K562 (cell line): ENCODE results near the gene PRIM1. TPM values are rescaled to one million over a fixed set of nuclear protein-coding genes. Genes with fewer than 3 reads are reported as not detected.
A peak's percentile ranks its signal among the peaks of the same experiment; 100 is the strongest.

ENCODE experiments used
- ARID1B ChIP-seq: fragments of 450-650 bp; IDR thresholded peaks from 2 replicates; pipeline ENCODE4 v1.6.1; 2016; ENCODE audit warnings: antibody characterized with exemption, mild to moderate bottlenecking, inconsistent platforms
- C11orf30 ChIP-seq: fragments of 450-650 bp; IDR thresholded peaks from 2 replicates; pipeline ENCODE4 v1.6.1; 2016; ENCODE audit warnings: low read depth, mild to moderate bottlenecking
- CAMTA2 ChIP-seq: fragments of 250-450 bp; sonication (Bioruptor Pico); conservative IDR thresholded peaks from 2 replicates; pipeline ENCODE4 v1.5.1; 2022
- CCNT2 ChIP-seq: IDR thresholded peaks from 2 replicates; pipeline ENCODE4 v1.6.1; 2011; ENCODE audit warnings: borderline replicate concordance, low read depth, mild to moderate bottlenecking, moderate library complexity, mixed read lengths, low read length; ENCODE audit not compliant: insufficient read length; ENCODE audit errors: extremely low read depth
- CHD2 ChIP-seq: IDR thresholded peaks from 2 replicates; pipeline ENCODE4 v1.6.1; 2011; ENCODE audit warnings: low read depth, low read length
- CTCF ChIP-seq, 3 experiments: IDR thresholded peaks in 2 of 3; conservative IDR thresholded peaks in 1 of 3; 2 replicates each; pipeline ENCODE4 v1.5.1; 2011 to 2012; ENCODE audit warnings: low read length in 3 of 3, mild to moderate bottlenecking in 3 of 3, control low read depth in 2 of 3, improper control_type of control experiment in 1 of 3, inconsistent platforms in 1 of 3, low read depth in 1 of 3, mixed read lengths in 1 of 3, moderate library complexity in 1 of 3; ENCODE audit not compliant: insufficient read depth in 2 of 3
- DIDO1 ChIP-seq: fragments of 450-650 bp; IDR thresholded peaks from 2 replicates; pipeline ENCODE4 v1.6.1; 2016; ENCODE audit warnings: low read depth, missing biosample characterization, missing genetic modification characterization
- ELF2 ChIP-seq: fragments of 250-450 bp; sonication (Bioruptor Pico); IDR thresholded peaks from 2 replicates; pipeline ENCODE4 v1.5.0; 2021; ENCODE audit warnings: mild to moderate bottlenecking
- HNRNPLL ChIP-seq: fragments of 200-400 bp; formaldehyde crosslinking; IDR thresholded peaks from 2 replicates; pipeline ENCODE4 v1.6.1; 2017; ENCODE audit warnings: low read length, low read depth, mild to moderate bottlenecking; ENCODE audit not compliant: poor library complexity, severe bottlenecking
- MITF ChIP-seq: IDR thresholded peaks from 2 replicates; pipeline ENCODE4 v1.6.1; 2014; ENCODE audit warnings: antibody characterized with exemption
- MLX ChIP-seq, 2 experiments: fragments of 450-650 bp in 1 of 2; sonication (generic) in 1 of 2; formaldehyde crosslinking; conservative IDR thresholded peaks; 2 replicates each; pipeline versions ENCODE4 v1.4.0 to v1.8.1; 2020 to 2022; ENCODE audit warnings: mild to moderate bottlenecking in 1 of 2, missing genetic modification reagents in 1 of 2
- NRF1 ChIP-seq, 2 experiments: fragments of 450-650 bp; IDR thresholded peaks in 1 of 2; conservative IDR thresholded peaks in 1 of 2; 2 replicates each; pipeline ENCODE4 v1.6.1; 2014; ENCODE audit warnings: mild to moderate bottlenecking in 2 of 2
- RAD21 ChIP-seq, 2 experiments: fragments of 250-450 bp in 1 of 2; fragments of 450-650 bp in 1 of 2; sonication (Bioruptor Pico) in 1 of 2; formaldehyde crosslinking in 1 of 2; IDR thresholded peaks in 1 of 2; conservative IDR thresholded peaks in 1 of 2; 2 replicates each; pipeline versions ENCODE4 v1.4.0 to v1.8.0; 2020 to 2022; ENCODE audit warnings: mild to moderate bottlenecking in 2 of 2, moderate library complexity in 1 of 2
- RBFOX2 ChIP-seq: fragments of 200-400 bp; formaldehyde crosslinking; IDR thresholded peaks from 2 replicates; pipeline ENCODE4 v1.6.1; 2017; ENCODE audit warnings: low read depth, mild to moderate bottlenecking, low read length, moderate library complexity
- RNF2 ChIP-seq: sonication (generic); IDR thresholded peaks from 2 replicates; pipeline ENCODE4 v1.6.1; 2016
- SAP30 ChIP-seq: fragments of 200-600 bp; sonication (generic); IDR thresholded peaks from 2 replicates; pipeline ENCODE4 v1.6.1; 2012; ENCODE audit warnings: borderline replicate concordance, low read depth, mild to moderate bottlenecking, moderate library complexity, low read length, control low read depth, inconsistent platforms; ENCODE audit not compliant: insufficient read depth, poor library complexity, severe bottlenecking
- SP1 ChIP-seq: sonication (generic); formaldehyde crosslinking; IDR thresholded peaks from 2 replicates; pipeline ENCODE4 v1.8.1; 2022; ENCODE audit warnings: mild to moderate bottlenecking, missing genetic modification reagents
- SRF ChIP-seq, 2 experiments: fragments of 250-450, 450-650 bp in 1 of 2; sonication (Bioruptor Pico) in 1 of 2; sonication (generic) in 1 of 2; formaldehyde crosslinking; IDR thresholded peaks; 2 replicates each; pipeline versions ENCODE4 v1.5.0 to v1.5.1; 2020 to 2022; ENCODE audit warnings: mild to moderate bottlenecking in 1 of 2, missing genetic modification reagents in 1 of 2
- TAF7 ChIP-seq: fragments of 450-650 bp; IDR thresholded peaks from 2 replicates; pipeline ENCODE4 v1.6.1; 2016; ENCODE audit warnings: missing genetic modification characterization, missing compliant biosample characterization
- ZC3H4 ChIP-seq: sonication (generic); formaldehyde crosslinking; IDR thresholded peaks from 2 replicates; pipeline ENCODE4 v1.9.0; 2021; ENCODE audit warnings: missing genetic modification reagents, borderline replicate concordance
- ZKSCAN8 ChIP-seq: fragments of 200-800 bp; sonication (Bioruptor generic); IDR thresholded peaks from 2 replicates; pipeline ENCODE4 v1.6.1; 2016; ENCODE audit warnings: missing genetic modification characterization, missing compliant biosample characterization
- ZNF140 ChIP-seq: fragments of 250-450 bp; sonication (Bioruptor Pico); IDR thresholded peaks from 2 replicates; pipeline ENCODE4 v1.8.0; 2021; ENCODE audit warnings: moderate library complexity, mild to moderate bottlenecking, inconsistent platforms
- ZNF589 ChIP-seq: fragments of 200-800 bp; sonication (Bioruptor generic); IDR thresholded peaks from 2 replicates; pipeline ENCODE4 v1.6.1; 2016; ENCODE audit warnings: low read depth, missing genetic modification characterization, missing compliant biosample characterization
- ZNF668 ChIP-seq: fragments of 250-450 bp; sonication (Bioruptor Pico); IDR thresholded peaks from 2 replicates; pipeline ENCODE4 v1.8.0; 2022; ENCODE audit warnings: mild to moderate bottlenecking, inconsistent platforms
- polyA plus RNA-seq, 8 experiments: library from polyadenylated mRNA; depleted of rRNA in 4 of 8; stranded (reverse) in 5 of 8; unstranded in 3 of 8; fragments of >200 nt; fragmentation: Nextera tagmentation in 2 of 8; fragmentation: Illumina TruSeq in 1 of 8; extraction: Ambion mirVana in 2 of 8; extraction: Trizol in 1 of 8; gene quantifications; 2 replicates each; pipeline versions ENCODE4 v1.2.1 to v1.2.3, GENCODE V29; 2011 to 2014; ENCODE audit warnings: inconsistent platforms in 1 of 8, missing spikeins in 1 of 8
- total RNA-seq, 7 experiments: library from RNA; depleted of rRNA in 6 of 7; stranded (reverse); fragments of >200 nt in 6 of 7; fragmentation: Illumina TruSeq in 2 of 7; extraction: Trizol in 2 of 7; gene quantifications; 2 replicates each; pipeline versions ENCODE4 v1.2.1 to v1.2.3, GENCODE V29; 2011 to 2021; ENCODE audit warnings: low replicate concordance in 1 of 7

PRIM1 gene
- total and polyA plus RNA-seq, 9 of the 15 experiments (the other 6 are each of a cell fraction or from before 2014, with no cell fraction given), result 67.2 to 179 (median 140) TPM

DNA sequence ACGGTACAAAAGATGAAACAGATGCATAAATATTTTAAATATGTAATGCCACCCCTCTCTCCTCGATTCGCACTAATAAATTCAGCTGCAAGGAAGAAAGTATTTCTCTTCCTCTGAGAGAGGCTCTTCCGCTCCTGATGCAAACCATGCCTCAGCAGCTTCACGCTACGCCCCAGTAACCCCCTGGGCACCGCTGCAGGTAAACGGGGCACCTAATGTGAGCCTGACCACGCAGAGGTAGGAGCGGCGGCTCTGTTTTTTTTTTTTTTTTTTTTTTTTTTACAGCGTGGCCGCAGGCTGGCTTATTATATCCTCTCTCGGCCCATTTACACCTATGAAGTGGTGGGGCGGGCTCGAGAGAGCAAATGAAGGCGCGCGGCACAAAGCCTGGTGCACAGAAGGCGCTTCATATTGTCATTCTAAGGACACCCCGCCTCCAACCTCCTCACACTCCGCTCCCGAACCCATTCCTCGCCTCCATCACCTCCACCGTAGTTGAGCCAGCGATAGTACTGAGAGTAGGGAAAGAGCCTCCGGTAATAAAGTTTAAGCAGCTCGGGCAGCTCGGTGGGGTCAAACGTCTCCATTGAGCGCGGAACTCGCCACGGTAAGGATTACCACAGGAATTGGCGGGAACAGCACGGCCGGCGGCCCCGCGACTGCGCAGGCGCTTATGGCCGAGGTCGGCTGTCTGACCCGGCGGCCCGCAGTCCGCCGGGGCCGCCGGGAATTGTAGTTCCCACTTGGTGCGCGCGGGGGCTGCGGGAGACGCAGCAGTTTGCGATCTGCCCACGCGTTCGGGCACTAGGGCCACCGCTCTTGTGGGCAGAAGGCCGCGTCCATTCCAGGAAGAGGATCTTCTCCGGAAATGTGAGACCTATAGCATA, at the start of gene PRIM1 (continued):
- no peak for TF ChIP-seq MLX (CRISPR knock-in tag; conservative IDR thresholded peaks at IDR 0.05)
- peak; percentile 55 for TF ChIP-seq CCNT2
- no peak for TF ChIP-seq ZNF140
- no peak for TF ChIP-seq RAD21 (CRISPR knock-in tag; conservative IDR thresholded peaks at IDR 0.05 in 1 of 2, IDR thresholded peaks at IDR 0.05 in 1 of 2)
- TF ChIP-seq NRF1 (conservative IDR thresholded peaks at IDR 0.05 in 1 of 2, IDR thresholded peaks at IDR 0.05 in 1 of 2), result peak; percentile 93
- TF ChIP-seq CHD2, result no peak; the same call in 1 of the 2 replicates
- no peak for TF ChIP-seq HNRNPLL
- TF ChIP-seq TAF7, result peak; percentile 69
- no peak for TF ChIP-seq ELF2 (CRISPR knock-in tag)
- TF ChIP-seq ZC3H4 (CRISPR knock-in tag), result no peak
- TF ChIP-seq C11orf30, result no peak
- no peak for TF ChIP-seq CAMTA2 (CRISPR knock-in tag)
- peak; percentile 44 for TF ChIP-seq SP1 (CRISPR knock-in tag)
- TF ChIP-seq SAP30, result peak; percentile 65
- peak; percentile 97 for TF ChIP-seq RBFOX2
- no peak for TF ChIP-seq ARID1B
- no peak for TF ChIP-seq MITF
- no peak for TF ChIP-seq CTCF (IDR thresholded peaks at IDR 0.05 in 2 of 3, conservative IDR thresholded peaks at IDR 0.05 in 1 of 3; ENCODE audit: insufficient read depth in 2 of 3, low read depth in 1 of 3, low read length in 3 of 3)
- no peak; the same call in 1 of the 2 replicates for TF ChIP-seq RNF2
- no peak for TF ChIP-seq SRF (CRISPR knock-in tag; IDR thresholded peaks at IDR 0.05)
- 0 out of 2 replicates have a peak, but pooled peaks have one; percentile 40 for TF ChIP-seq DIDO1 (tag)
- TF ChIP-seq ZNF668 (CRISPR knock-in tag), result no peak
- TF ChIP-seq ZNF589 (CRISPR knock-in tag), result 0 out of 2 replicates have a peak, but pooled peaks have one; percentile 66
- TF ChIP-seq ZKSCAN8 (CRISPR knock-in tag), result no peak
